Neural cell (in vitro differentiated cells): ENCODE data around the gene MED26. TPM values are rescaled to one million over a fixed set of nuclear protein-coding genes. Genes with fewer than 3 reads are reported as not detected.

Experiments used
- H2AFZ ChIP-seq: fragments of 200-600, 300-800 bp; sonication (generic), shearing (Covaris generic); 2 replicates; pipeline ENCODE4 v1.6.0; 2014; ENCODE audit warnings: low read depth, mild to moderate bottlenecking, antibody characterized with exemption, low read length, moderate library complexity
- H3F3A ChIP-seq: fragments of 200-600 bp; shearing (Covaris generic); 2 replicates; pipeline ENCODE4 v1.6.1; 2016; ENCODE audit warnings: mild to moderate bottlenecking, moderate library complexity, mixed read lengths, antibody characterized with exemption, low read length; ENCODE audit not compliant: insufficient read depth, poor library complexity, severe bottlenecking
- H3K27ac ChIP-seq: fragments of 200-600, 300-800 bp; sonication (generic), shearing (Covaris generic); 2 replicates; pipeline ENCODE4 v1.5.1; 2014; ENCODE audit warnings: mild to moderate bottlenecking, low read length, moderate library complexity
- H3K27me3 ChIP-seq: fragments of 300-800, 200-600 bp; sonication (generic), shearing (Covaris generic); 2 replicates; pipeline ENCODE4 v1.6.0; 2014; ENCODE audit warnings: mild to moderate bottlenecking, low read depth, low read length, moderate library complexity; ENCODE audit not compliant: insufficient read depth
- H3K36me3 ChIP-seq: fragments of 300-800, 200-600 bp; sonication (generic), shearing (Covaris generic); 2 replicates; pipeline ENCODE4 v1.5.1; 2014; ENCODE audit warnings: mild to moderate bottlenecking, antibody characterized with exemption, low read length, moderate library complexity; ENCODE audit not compliant: insufficient read depth
- H3K4me2 ChIP-seq: fragments of 300-800, 200-600 bp; sonication (generic), shearing (Covaris generic); 2 replicates; pipeline ENCODE4 v1.6.0; 2014; ENCODE audit warnings: mild to moderate bottlenecking, low read length
- H3K4me3 ChIP-seq: fragments of 300-800, 200-600 bp; sonication (generic), shearing (Covaris generic); 2 replicates; pipeline ENCODE4 v1.5.1; 2014; ENCODE audit warnings: mild to moderate bottlenecking, low read length, moderate library complexity
- H3K79me2 ChIP-seq: fragments of 200-600 bp; shearing (Covaris generic); replicated peaks from 2 replicates; pipeline ENCODE4 v1.6.0; 2014; ENCODE audit warnings: mild to moderate bottlenecking, low read length, moderate library complexity; ENCODE audit not compliant: insufficient read depth
- H3K9ac ChIP-seq: fragments of 300-800, 200-600 bp; sonication (generic), shearing (Covaris generic); 2 replicates; pipeline ENCODE4 v1.6.1; 2016; ENCODE audit warnings: mild to moderate bottlenecking, low read length, mixed read lengths
- H3K9me2 ChIP-seq: fragments of 200-600 bp; shearing (Covaris generic); 2 replicates; pipeline ENCODE4 v1.6.1; 2016; ENCODE audit warnings: mild to moderate bottlenecking, low read length, mixed read lengths; ENCODE audit not compliant: insufficient read depth
- H3K9me3 ChIP-seq: fragments of 200-600, 300-800 bp; sonication (generic), shearing (Covaris generic); 2 replicates; pipeline ENCODE4 v1.6.1; 2016; ENCODE audit warnings: mild to moderate bottlenecking, mixed run types, low read length, moderate library complexity, mixed read lengths
- H4K20me1 ChIP-seq: fragments of 200-600 bp; shearing (Covaris generic); 2 replicates; pipeline ENCODE4 v1.6.1; 2016; ENCODE audit warnings: mild to moderate bottlenecking, mixed run types; ENCODE audit not compliant: insufficient read depth
- EP300 ChIP-seq: fragments of 450-650 bp; conservative IDR thresholded peaks from 2 replicates; pipeline ENCODE4 v1.6.1; 2014; ENCODE audit warnings: antibody characterized with exemption, mild to moderate bottlenecking, moderate library complexity; ENCODE audit not compliant: poor library complexity, severe bottlenecking
- EZH2 ChIP-seq: fragments of 200-600, 300-800 bp; shearing (Covaris generic), sonication (generic); IDR thresholded peaks from 2 replicates; pipeline ENCODE4 v1.6.1; 2014; ENCODE audit warnings: antibody characterized with exemption, low read length, borderline replicate concordance, mild to moderate bottlenecking; ENCODE audit not compliant: insufficient read depth, poor library complexity, severe bottlenecking
- MXI1 ChIP-seq: fragments of 450-650 bp; conservative IDR thresholded peaks from 2 replicates; pipeline ENCODE4 v1.6.1; 2014; ENCODE audit warnings: antibody characterized with exemption, mild to moderate bottlenecking; ENCODE audit not compliant: poor library complexity, severe bottlenecking
- POLR2AphosphoS5 ChIP-seq: IDR thresholded peaks from 2 replicates; pipeline ENCODE4 v1.6.1; 2012
- RAD21 ChIP-seq: fragments of 450-650 bp; conservative IDR thresholded peaks from 2 replicates; pipeline ENCODE4 v1.6.1; 2014; ENCODE audit warnings: antibody characterized with exemption, mild to moderate bottlenecking, moderate library complexity
- SMC3 ChIP-seq: fragments of 450-650 bp; conservative IDR thresholded peaks from 2 replicates; pipeline ENCODE4 v1.6.1; 2014; ENCODE audit warnings: antibody characterized with exemption, mild to moderate bottlenecking, moderate library complexity; ENCODE audit not compliant: poor library complexity
- TAF1 ChIP-seq: IDR thresholded peaks from 2 replicates; pipeline ENCODE4 v1.6.1; 2012; ENCODE audit warnings: low read depth
- polyA plus RNA-seq: library from polyadenylated mRNA; depleted of rRNA; stranded (reverse); fragments of >200 nt; gene quantifications from 2 replicates; pipeline ENCODE4 v1.2.3, GENCODE V29; 2014
- TF ChIP-seq, protein P1 (sequence below): IDR thresholded peaks from 2 replicates; pipeline ENCODE4 v1.6.1; 2012; ENCODE audit warnings: borderline replicate concordance
- TF ChIP-seq, protein P2 (sequence below): fragments of 450-650 bp; IDR thresholded peaks from 2 replicates; pipeline ENCODE4 v1.5.1; 2014; ENCODE audit warnings: antibody characterized with exemption, mild to moderate bottlenecking, moderate library complexity; ENCODE audit not compliant: poor library complexity, severe bottlenecking

The MED26 gene
- polyA plus RNA-seq, 1 donor from 2014 or later: 4.2 TPM

DNA sequence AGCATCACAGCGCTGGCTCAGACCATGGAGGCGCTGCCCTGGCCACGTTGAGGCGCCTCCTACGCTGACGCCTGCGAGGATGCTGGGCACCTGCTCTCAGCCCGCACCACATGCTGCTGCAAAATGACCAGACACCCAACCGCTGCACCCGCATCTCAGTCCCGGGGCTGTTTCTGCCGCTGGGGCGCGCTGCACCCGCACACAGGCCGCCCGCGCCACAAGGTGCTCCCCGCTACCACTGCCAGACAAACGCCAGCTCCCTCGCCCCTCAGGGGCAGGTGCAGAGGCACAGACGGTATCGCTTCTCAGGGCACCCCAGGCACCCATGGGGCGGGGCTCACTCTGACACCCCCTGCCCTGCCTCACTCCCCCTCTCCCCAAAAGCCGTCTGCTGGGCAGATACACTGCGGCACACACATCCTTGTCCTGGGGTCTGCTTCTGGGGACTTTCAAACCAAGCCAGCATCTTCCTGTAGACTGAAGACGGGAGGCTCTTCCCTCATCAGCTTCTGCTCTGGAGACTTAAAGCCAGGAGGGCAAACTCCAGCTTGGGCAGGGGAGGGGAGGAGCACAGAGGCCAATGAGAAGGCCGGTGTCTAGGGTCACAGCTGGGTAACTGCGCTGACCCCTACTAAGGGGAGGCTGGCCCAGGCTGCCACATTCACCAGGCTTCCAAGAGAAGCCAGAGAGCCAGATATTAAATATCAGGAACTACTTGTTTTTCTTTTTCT, 102.1 kb downstream of the MED26 start:
- Histone ChIP-seq H3K9ac (no peak overlapping the region), H3K36me3 (no peaks in the 10 kb centered on the region)

DNA sequence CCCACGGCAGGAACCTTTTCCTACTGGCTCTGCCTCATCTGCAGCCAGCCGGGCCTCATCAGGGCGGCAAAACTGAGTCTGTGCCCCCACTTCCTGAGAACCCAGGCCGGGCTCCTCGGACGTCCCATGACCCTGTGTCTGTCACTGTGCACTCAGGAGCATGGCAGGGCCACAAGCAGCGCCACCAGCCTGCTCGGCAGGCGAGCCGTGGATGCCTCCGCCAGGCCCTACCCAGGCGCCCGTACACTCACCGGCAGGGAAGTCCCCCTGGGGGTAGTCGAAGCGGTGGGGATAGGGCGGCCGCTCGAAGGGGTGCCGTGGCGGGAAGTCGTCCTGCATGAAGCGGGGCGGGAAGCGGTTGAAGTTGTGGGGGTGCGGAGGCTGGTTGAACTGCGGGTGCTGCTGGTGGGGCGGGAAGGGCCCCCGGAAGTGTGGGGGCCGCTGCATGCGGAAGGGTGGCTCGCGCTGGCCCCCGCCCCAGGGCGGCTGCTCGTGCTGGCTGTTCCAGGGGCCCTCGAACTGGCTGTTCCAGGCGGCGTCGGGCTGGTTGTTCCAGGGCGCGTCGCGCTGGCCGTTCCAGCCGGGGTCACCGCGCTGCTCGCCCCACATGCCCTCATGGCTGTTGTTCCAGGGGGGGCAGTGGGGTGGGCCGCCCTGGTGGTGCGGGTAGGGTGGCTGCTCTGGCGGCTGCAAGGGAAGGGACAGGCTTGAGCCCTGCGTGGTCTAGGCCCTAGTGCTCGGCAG, 102.8 kb downstream of the MED26 start:
- Histone ChIP-seq H3K36me3 (no peaks in the 10 kb centered on the region), H3K4me3 (no peak overlapping the region)
- TF ChIP-seq SMC3: no peak
- TF ChIP-seq, protein P1, sequence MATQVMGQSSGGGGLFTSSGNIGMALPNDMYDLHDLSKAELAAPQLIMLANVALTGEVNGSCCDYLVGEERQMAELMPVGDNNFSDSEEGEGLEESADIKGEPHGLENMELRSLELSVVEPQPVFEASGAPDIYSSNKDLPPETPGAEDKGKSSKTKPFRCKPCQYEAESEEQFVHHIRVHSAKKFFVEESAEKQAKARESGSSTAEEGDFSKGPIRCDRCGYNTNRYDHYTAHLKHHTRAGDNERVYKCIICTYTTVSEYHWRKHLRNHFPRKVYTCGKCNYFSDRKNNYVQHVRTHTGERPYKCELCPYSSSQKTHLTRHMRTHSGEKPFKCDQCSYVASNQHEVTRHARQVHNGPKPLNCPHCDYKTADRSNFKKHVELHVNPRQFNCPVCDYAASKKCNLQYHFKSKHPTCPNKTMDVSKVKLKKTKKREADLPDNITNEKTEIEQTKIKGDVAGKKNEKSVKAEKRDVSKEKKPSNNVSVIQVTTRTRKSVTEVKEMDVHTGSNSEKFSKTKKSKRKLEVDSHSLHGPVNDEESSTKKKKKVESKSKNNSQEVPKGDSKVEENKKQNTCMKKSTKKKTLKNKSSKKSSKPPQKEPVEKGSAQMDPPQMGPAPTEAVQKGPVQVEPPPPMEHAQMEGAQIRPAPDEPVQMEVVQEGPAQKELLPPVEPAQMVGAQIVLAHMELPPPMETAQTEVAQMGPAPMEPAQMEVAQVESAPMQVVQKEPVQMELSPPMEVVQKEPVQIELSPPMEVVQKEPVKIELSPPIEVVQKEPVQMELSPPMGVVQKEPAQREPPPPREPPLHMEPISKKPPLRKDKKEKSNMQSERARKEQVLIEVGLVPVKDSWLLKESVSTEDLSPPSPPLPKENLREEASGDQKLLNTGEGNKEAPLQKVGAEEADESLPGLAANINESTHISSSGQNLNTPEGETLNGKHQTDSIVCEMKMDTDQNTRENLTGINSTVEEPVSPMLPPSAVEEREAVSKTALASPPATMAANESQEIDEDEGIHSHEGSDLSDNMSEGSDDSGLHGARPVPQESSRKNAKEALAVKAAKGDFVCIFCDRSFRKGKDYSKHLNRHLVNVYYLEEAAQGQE: no peak
- TF ChIP-seq MXI1: no peak
- TF ChIP-seq POLR2AphosphoS5: no peak
- no peak for TF ChIP-seq TAF1
- no peak for TF ChIP-seq EZH2
- no peak for TF ChIP-seq EP300
- TF ChIP-seq RAD21: no peak

More for the DNA sequence above, 102.1 kb downstream of the MED26 start:
- Histone ChIP-seq H3K9me2 (no peaks in the 10 kb centered on the region), H2AFZ (no peak overlapping the region), H3K27me3 (no peaks in the 10 kb centered on the region), H3K79me2 (no peaks in the 10 kb centered on the region), H3K4me2 (no peak overlapping the region), H3K27ac (no peak overlapping the region), H3K4me3 (no peak overlapping the region), H3K9me3 (no peaks in the 10 kb centered on the region), H3F3A (no peaks in the 10 kb centered on the region), H4K20me1 (no peaks in the 10 kb centered on the region)
- TF ChIP-seq POLR2AphosphoS5 (no peak), EP300 (no peak), RAD21 (no peak), MXI1 (no peak), SMC3 (no peak), EZH2 (no peak), TAF1 (no peak)
- TF ChIP-seq, protein P2, sequence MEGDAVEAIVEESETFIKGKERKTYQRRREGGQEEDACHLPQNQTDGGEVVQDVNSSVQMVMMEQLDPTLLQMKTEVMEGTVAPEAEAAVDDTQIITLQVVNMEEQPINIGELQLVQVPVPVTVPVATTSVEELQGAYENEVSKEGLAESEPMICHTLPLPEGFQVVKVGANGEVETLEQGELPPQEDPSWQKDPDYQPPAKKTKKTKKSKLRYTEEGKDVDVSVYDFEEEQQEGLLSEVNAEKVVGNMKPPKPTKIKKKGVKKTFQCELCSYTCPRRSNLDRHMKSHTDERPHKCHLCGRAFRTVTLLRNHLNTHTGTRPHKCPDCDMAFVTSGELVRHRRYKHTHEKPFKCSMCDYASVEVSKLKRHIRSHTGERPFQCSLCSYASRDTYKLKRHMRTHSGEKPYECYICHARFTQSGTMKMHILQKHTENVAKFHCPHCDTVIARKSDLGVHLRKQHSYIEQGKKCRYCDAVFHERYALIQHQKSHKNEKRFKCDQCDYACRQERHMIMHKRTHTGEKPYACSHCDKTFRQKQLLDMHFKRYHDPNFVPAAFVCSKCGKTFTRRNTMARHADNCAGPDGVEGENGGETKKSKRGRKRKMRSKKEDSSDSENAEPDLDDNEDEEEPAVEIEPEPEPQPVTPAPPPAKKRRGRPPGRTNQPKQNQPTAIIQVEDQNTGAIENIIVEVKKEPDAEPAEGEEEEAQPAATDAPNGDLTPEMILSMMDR: no peak
- TF ChIP-seq, protein P1: no peak

More for the DNA sequence above, 102.8 kb downstream of the MED26 start:
- Histone ChIP-seq H3F3A (no peaks in the 10 kb centered on the region), H3K79me2 (no peaks in the 10 kb centered on the region), H3K9ac (no peak overlapping the region), H3K27me3 (no peaks in the 10 kb centered on the region), H4K20me1 (no peaks in the 10 kb centered on the region), H3K9me2 (no peaks in the 10 kb centered on the region), H3K9me3 (no peaks in the 10 kb centered on the region), H3K27ac (no peak overlapping the region), H2AFZ (no peak overlapping the region), H3K4me2 (no peak overlapping the region)
